Measurements from ENCODE around the gene ZDHHC1. TPM values are rescaled to one million over a fixed set of nuclear protein-coding genes. Genes with fewer than 3 reads are reported as not detected.

The ZDHHC1 gene
- total and polyA plus RNA-seq, 3 donors from 2014 or later = 26.7 to 62.7 (median 62.0) TPM

DNA sequence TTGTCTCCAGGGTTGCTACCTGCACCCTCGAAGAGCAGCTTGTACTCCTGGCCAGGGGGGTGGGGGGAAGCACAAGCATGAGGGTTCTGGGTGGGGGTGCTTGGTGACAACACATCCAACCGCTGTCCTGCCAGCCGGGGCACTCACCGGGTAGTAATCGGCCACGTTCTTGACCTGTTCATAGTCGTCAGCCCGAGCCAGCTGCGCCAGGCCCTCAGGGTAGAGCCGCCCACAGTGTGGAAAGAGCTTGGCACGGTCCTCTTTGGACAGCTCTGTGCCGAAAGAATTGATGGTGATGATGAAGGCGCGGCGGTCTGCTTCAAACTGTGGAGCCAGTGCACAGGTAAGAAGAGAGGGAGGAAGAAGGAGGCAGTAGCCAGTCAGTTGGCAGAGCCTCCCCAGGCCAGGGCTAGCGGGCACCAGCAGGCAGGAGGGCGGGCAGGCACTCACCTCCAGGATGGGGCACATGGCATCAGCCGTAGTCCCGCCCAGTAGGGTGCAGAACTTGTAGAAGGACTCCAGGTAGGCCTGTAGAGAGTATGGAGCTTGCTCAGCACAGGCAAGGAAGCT, 22.6 kb upstream of the ZDHHC1 start:
- no peak overlapping the region for H3K27ac ChIP-seq
- TF ChIP-seq, protein P1, sequence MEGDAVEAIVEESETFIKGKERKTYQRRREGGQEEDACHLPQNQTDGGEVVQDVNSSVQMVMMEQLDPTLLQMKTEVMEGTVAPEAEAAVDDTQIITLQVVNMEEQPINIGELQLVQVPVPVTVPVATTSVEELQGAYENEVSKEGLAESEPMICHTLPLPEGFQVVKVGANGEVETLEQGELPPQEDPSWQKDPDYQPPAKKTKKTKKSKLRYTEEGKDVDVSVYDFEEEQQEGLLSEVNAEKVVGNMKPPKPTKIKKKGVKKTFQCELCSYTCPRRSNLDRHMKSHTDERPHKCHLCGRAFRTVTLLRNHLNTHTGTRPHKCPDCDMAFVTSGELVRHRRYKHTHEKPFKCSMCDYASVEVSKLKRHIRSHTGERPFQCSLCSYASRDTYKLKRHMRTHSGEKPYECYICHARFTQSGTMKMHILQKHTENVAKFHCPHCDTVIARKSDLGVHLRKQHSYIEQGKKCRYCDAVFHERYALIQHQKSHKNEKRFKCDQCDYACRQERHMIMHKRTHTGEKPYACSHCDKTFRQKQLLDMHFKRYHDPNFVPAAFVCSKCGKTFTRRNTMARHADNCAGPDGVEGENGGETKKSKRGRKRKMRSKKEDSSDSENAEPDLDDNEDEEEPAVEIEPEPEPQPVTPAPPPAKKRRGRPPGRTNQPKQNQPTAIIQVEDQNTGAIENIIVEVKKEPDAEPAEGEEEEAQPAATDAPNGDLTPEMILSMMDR (IDR thresholded peaks at IDR 0.05) = no peak
- no peaks in the 10 kb centered on the region for H3K36me3 ChIP-seq (ENCODE audit: low read depth, missing control alignments)
- intact Hi-C loops (cut with DNase I; ENCODE audit: low total_unique reads) = no loop called here
- H3K4me3 ChIP-seq = no peak overlapping the region
- 92 to 94% methylated on average over 19 of the region's 19 CpGs for WGBS, 2 donors
- H3K4me1 ChIP-seq = peaks cover 13% of the 10 kb centered on the region
- no peaks in the 10 kb centered on the region for H3K9me3 ChIP-seq
- no peaks in the 10 kb centered on the region for H3K27me3 ChIP-seq
- no peak for DNase-seq

DNA sequence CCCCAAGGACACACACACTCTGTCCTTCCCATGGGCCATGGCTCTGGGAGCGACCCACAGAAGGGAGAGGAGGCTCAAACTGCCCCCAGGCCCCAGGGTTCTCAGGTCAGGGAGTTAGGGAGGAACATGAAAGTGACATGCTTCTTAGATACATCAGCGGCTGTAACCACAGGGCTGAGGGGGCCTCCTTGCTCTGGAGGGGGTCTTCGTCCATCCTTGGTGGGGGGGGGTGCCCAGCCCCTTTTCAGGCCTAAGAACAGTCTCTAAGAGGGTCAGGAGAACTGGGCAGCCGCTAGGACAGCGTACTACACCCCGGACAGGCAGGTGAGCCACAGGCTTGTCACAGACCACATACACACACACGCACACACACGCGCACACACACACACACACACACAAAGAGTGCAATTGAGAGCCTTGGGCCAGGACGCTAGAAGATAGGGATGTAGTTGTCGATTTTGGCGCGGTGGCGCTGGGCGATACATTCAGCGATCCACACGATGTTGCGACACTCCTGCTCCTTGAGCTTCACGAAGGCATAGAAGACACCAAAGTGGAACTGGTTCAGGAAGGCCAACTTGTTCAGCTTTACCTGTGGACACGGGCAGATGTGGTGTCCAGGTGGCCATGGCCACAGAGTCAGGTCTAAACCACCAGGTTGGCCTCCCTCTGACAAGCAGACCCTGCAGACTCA, 22.0 kb upstream of the ZDHHC1 start:
- no peak for TF ChIP-seq POLR2A (IDR thresholded peaks at IDR 0.05)
- TF ChIP-seq, protein P1 (IDR thresholded peaks at IDR 0.05) = no peak
- H3K4me1 ChIP-seq = peaks cover 8% of the 10 kb centered on the region
- H3K36me3 ChIP-seq (ENCODE audit: low read depth, missing control alignments) = no peaks in the 10 kb centered on the region
- DNase-seq = no peak
- intact Hi-C loops (cut with DNase I; ENCODE audit: low total_unique reads) = no loop called here
- WGBS, 2 donors = 93% methylated on average over 18 to 20 of the region's 20 CpGs
- no peaks in the 10 kb centered on the region for H3K27me3 ChIP-seq
- no peak overlapping the region for H3K4me3 ChIP-seq
- H3K27ac ChIP-seq = no peak overlapping the region
- no peaks in the 10 kb centered on the region for H3K9me3 ChIP-seq

DNA sequence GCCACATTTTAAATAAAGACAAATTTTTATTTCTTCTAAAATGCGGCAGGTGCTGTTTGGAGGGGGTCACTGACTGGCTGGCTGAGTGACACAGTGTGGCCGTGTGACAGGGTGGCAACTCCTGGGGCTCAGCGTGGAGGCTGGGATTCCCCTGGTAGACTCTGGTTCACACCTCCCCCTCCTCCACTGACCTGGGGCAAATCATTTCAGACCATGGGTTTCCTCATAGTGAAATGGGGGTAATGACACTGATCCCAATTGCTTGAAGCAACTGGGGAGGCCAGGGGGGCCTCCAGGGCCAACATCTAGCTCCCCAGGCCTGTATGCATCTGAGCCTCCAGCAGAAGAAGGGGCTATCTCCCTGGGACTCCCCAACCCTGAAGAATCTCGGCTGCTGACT, 21.2 kb upstream of the ZDHHC1 start:
- Histone ChIP-seq H3K27ac (no peak overlapping the region), H3K27me3 (no peaks in the 10 kb centered on the region), H3K36me3 (ENCODE audit: low read depth, missing control alignments) (no peaks in the 10 kb centered on the region), H3K9me3 (no peaks in the 10 kb centered on the region), H3K4me3 (no peak overlapping the region), H3K4me1 (peaks cover 3% of the 10 kb centered on the region)
- intact Hi-C loops (cut with DNase I; ENCODE audit: low total_unique reads) = no loop called here
- 78 to 85% methylated on average over 4 of the region's 4 CpGs for WGBS, 2 donors
- DNase-seq = no peak
- TF ChIP-seq POLR2A (IDR thresholded peaks at IDR 0.05) = no peak
- TF ChIP-seq, protein P1 (IDR thresholded peaks at IDR 0.05) = no peak

DNA sequence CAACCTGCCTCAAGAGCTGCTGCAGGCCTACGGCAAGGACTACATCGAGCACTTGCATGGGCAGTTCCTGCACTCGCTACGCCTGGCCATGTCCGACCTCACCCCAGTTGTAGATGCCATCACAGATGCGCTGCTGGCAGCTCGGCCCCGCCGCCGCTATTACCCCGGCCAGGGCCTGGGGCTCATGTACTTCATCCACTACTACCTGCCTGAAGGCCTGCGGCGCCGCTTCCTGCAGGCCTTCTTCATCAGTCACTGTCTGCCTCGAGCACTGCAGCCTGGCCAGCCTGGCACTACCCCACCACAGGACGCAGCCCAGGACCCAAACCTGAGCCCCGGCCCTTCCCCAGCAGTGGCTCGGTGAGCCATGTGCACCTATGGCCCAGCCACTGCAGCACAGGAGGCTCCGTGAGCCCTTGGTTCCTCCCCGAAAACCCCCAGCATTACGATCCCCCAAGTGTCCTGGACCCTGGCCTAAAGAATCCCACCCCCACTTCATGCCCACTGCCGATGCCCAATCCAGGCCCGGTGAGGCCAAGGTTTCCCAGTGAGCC, 20.4 kb upstream of the ZDHHC1 start:
- DNase-seq = no peak
- H3K27ac ChIP-seq = no peak overlapping the region
- no peaks in the 10 kb centered on the region for H3K36me3 ChIP-seq (ENCODE audit: low read depth, missing control alignments)
- H3K4me1 ChIP-seq = peaks cover 11% of the 10 kb centered on the region
- no peaks in the 10 kb centered on the region for H3K9me3 ChIP-seq
- 93% methylated on average over 20 to 23 of the region's 23 CpGs for WGBS, 2 donors
- TF ChIP-seq POLR2A (IDR thresholded peaks at IDR 0.05) = no peak
- TF ChIP-seq, protein P1 (IDR thresholded peaks at IDR 0.05) = no peak
- intact Hi-C loops (cut with DNase I; ENCODE audit: low total_unique reads) = no loop called here
- H3K4me3 ChIP-seq = no peak overlapping the region
- H3K27me3 ChIP-seq = no peaks in the 10 kb centered on the region

Data from testis (tissue), 3 donors.